Hematopoietic multipotent progenitor cell treated with erythropoietin and hydrocortisone succinate and interleukin-3 and kit ligand, for 6 days (in vitro differentiated cells): ENCODE measurements around the gene HIPK4.
"Not testable (repeated sequence)": the region's sequence is repeated elsewhere in the genome, so short reads cannot be mapped to it uniquely, and the experiment has no call there.

ENCODE experiments used
- DNase-seq: peaks from one replicate; pipeline ENCODE4 v3.0.0-alpha.2; 2015

Gene HIPK4

GRCh38 chr19:40390084-40390742, at the start of gene HIPK4:
HIPK4 (minus strand) TSS chr19:40390181; CDS start chr19:40389902, 279 bp downstream.
- DNase-seq: no peak

- DNase-seq: no peak
These were observed 48.3 kb upstream of the HIPK4 start for GRCh38 chr19:40438284-40438683.

- DNase-seq: peak; percentile 90
These were observed 43.6 kb upstream of the HIPK4 start for GRCh38 chr19:40433391-40434216.

- not testable (repeated sequence) for DNase-seq
These were observed 42.8 kb upstream of the HIPK4 start for GRCh38 chr19:40432760-40433159.

- DNase-seq: no peak
These were observed 41.7 kb upstream of the HIPK4 start for GRCh38 chr19:40431698-40432097.

- DNase-seq: not testable (repeated sequence)
These were observed 40.3 kb upstream of the HIPK4 start for GRCh38 chr19:40430242-40430641.

- DNase-seq: not testable (repeated sequence)
These were observed 38.2 kb upstream of the HIPK4 start for GRCh38 chr19:40428197-40428596.

- peak; percentile 100 for DNase-seq
These were observed 35.7 kb upstream of the HIPK4 start, which contains the start of gene SERTAD1 for GRCh38 chr19:40425450-40426287. SERTAD1 (minus strand) TSS chr19:40425992; CDS start chr19:40423546, 2,446 bp downstream.

GRCh38 chr19:40424637-40425449, 34.9 kb upstream of the HIPK4 start:
- DNase-seq: no peak

- no peak for DNase-seq
These were observed 34.0 kb upstream of the HIPK4 start for GRCh38 chr19:40423938-40424337.

- no peak for DNase-seq
These were observed 33.0 kb upstream of the HIPK4 start for GRCh38 chr19:40422748-40423566.

- peak; percentile 54 for DNase-seq
These were observed 32.2 kb upstream of the HIPK4 start for GRCh38 chr19:40421993-40422747.

- peak; percentile 88 for DNase-seq
These were observed 31.1 kb upstream of the HIPK4 start for GRCh38 chr19:40420766-40421765.

GRCh38 chr19:40420451-40420765, 30.4 kb upstream of the HIPK4 start:
- DNase-seq: no peak

- no peak for DNase-seq
These were observed 29.8 kb upstream of the HIPK4 start for GRCh38 chr19:40419780-40420179.

GRCh38 chr19:40419066-40419612, 29.2 kb upstream of the HIPK4 start:
- DNase-seq: no peak

GRCh38 chr19:40418040-40418439, 28.1 kb upstream of the HIPK4 start:
- no peak for DNase-seq

- DNase-seq: no peak
These were observed 27.6 kb upstream of the HIPK4 start for GRCh38 chr19:40417643-40417981.
